ENCODE measurements around the gene CACNA2D2. TPM values are rescaled to one million over a fixed set of nuclear protein-coding genes. Genes with fewer than 3 reads are reported as not detected.

CACNA2D2 gene
- total and polyA plus RNA-seq, 3 donors from 2014 or later, result 15.9 to 19.3 (median 16.1) TPM

DNA sequence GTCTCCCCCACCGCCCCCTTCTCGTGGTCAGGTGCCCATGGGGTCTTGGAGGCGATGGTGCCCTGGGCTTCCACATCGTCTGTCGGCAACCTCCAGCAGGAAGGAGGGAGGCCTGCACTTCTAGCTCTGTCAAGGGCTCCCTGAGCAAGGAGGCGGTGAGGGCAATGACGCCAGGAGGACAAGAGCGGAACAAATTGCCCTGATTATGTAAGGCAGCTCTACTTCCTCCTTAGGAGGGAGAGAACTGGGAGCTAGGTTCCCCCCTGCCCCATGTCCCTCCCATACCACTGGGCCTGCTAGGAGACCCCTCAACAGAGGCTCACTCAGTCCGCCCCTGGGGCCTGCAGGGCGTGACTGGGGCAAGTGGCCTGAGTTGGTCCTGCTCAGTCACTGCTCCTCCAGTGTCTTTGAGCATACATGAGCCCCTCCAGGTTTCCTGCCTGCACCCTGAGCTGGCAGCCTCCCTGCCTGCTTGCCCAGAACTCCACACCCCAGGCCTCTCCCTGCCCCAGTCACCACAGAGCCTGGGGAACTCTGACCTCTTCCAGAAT, 56.1 kb downstream of the CACNA2D2 start:
- DNase-seq, result no peak
- Histone ChIP-seq H3K9me3 (no peaks in the 10 kb centered on the region), H3K36me3 (ENCODE audit: low read depth, missing control alignments) (no peaks in the 10 kb centered on the region), H3K27me3 (no peaks in the 10 kb centered on the region), H3K27ac (no peak overlapping the region), H3K4me1 (no peaks in the 10 kb centered on the region), H3K4me3 (no peak overlapping the region)
- 89 to 91% methylated on average over 7 to 10 of the region's 10 CpGs for WGBS, 2 donors
- intact Hi-C loops (cut with DNase I; ENCODE audit: low total_unique reads), result no loop called here
- TF ChIP-seq, protein P1, sequence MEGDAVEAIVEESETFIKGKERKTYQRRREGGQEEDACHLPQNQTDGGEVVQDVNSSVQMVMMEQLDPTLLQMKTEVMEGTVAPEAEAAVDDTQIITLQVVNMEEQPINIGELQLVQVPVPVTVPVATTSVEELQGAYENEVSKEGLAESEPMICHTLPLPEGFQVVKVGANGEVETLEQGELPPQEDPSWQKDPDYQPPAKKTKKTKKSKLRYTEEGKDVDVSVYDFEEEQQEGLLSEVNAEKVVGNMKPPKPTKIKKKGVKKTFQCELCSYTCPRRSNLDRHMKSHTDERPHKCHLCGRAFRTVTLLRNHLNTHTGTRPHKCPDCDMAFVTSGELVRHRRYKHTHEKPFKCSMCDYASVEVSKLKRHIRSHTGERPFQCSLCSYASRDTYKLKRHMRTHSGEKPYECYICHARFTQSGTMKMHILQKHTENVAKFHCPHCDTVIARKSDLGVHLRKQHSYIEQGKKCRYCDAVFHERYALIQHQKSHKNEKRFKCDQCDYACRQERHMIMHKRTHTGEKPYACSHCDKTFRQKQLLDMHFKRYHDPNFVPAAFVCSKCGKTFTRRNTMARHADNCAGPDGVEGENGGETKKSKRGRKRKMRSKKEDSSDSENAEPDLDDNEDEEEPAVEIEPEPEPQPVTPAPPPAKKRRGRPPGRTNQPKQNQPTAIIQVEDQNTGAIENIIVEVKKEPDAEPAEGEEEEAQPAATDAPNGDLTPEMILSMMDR (IDR thresholded peaks at IDR 0.05), result no peak

DNA sequence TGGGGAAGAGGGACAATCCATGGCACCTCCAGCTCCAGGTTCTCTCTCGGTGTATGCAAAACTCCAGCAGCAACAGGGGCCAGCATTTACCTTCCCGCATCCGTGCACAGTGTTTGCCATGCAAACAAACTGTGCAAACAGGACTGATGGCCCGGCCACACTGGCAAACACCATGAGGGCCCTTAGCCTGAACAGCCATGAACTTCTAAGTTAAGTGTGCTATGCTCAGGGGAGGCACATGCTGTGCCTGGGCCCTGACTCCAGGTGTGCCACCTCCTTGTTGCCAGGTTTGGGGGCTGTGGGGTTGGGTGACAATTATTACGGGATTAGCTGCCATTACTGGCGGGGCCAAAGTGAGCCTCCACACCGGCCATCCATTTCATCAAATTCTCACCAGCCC, 57.5 kb downstream of the CACNA2D2 start:
- intact Hi-C loops (cut with DNase I; ENCODE audit: low total_unique reads), result no loop called here
- H3K36me3 ChIP-seq (ENCODE audit: low read depth, missing control alignments), result no peaks in the 10 kb centered on the region
- no peaks in the 10 kb centered on the region for H3K27me3 ChIP-seq
- no peak overlapping the region for H3K27ac ChIP-seq
- H3K4me3 ChIP-seq, result no peak overlapping the region
- H3K4me1 ChIP-seq, result no peaks in the 10 kb centered on the region
- no peaks in the 10 kb centered on the region for H3K9me3 ChIP-seq
- WGBS, 2 donors, result 97 to 99% methylated on average over 7 of the region's 7 CpGs
- no peak for TF ChIP-seq POLR2A (IDR thresholded peaks at IDR 0.05)
- TF ChIP-seq, protein P1 (IDR thresholded peaks at IDR 0.05), result no peak
- no peak for DNase-seq

DNA sequence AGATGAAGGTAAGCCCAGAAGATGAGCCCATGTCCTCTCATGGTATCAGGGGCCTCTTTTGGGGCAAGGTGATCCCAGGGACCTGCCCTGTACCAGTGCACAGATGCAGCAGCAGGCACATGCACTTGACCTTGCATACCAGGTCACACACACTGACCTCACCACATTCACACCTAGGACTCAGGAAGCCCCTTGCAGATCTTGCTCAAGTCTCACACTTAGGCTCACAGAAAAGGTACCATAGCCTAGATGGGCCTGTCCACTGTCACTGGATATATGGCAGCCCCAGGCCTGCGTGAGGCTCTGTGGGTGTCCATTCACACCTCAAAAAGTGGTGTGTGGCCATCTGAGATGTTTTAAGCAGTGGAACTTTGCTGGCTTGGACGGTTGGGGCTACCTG, 58.7 kb downstream of the CACNA2D2 start:
- H3K27me3 ChIP-seq, result no peaks in the 10 kb centered on the region
- no peak overlapping the region for H3K4me3 ChIP-seq
- whole genome bisulfite sequencing, 2 donors, result 94 to 100% methylated on average over 2 of the region's 2 CpGs
- no peaks in the 10 kb centered on the region for H3K36me3 ChIP-seq (ENCODE audit: low read depth, missing control alignments)
- intact Hi-C loops (cut with DNase I; ENCODE audit: low total_unique reads), result no loop called here
- H3K27ac ChIP-seq, result no peak overlapping the region
- TF ChIP-seq, protein P1 (IDR thresholded peaks at IDR 0.05), result no peak
- no peak for TF ChIP-seq POLR2A (IDR thresholded peaks at IDR 0.05)
- no peaks in the 10 kb centered on the region for H3K9me3 ChIP-seq
- DNase-seq, result no peak
- H3K4me1 ChIP-seq, result no peaks in the 10 kb centered on the region

DNA sequence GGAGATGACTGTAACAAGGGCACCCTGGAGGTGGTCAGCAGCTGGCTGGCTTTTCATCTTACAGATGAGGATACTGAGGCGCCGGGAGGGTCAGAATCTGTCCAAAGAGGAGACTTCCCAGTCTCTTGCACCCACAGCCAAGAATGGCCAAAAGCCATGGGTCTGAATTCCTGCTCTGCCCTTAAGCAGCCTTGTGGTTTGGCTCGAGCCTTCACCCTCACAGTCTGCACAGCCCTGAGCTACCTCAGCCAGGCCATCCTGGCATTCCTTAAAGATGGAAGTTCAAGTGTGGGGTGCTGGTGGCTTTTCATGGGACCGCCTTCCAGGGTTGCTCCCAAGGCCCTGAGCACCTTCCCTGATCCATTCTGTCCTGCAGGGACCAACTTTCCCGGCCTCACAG, 59.2 kb downstream of the CACNA2D2 start:
- no peaks in the 10 kb centered on the region for H3K9me3 ChIP-seq
- TF ChIP-seq POLR2A (IDR thresholded peaks at IDR 0.05), result no peak
- TF ChIP-seq, protein P1 (IDR thresholded peaks at IDR 0.05), result no peak
- H3K27me3 ChIP-seq, result no peaks in the 10 kb centered on the region
- DNase-seq, result no peak
- 84 to 100% methylated on average over 2 to 5 of the region's 5 CpGs for WGBS, 2 donors
- H3K27ac ChIP-seq, result no peak overlapping the region
- H3K4me3 ChIP-seq, result no peak overlapping the region
- no peaks in the 10 kb centered on the region for H3K4me1 ChIP-seq
- H3K36me3 ChIP-seq (ENCODE audit: low read depth, missing control alignments), result no peaks in the 10 kb centered on the region
- intact Hi-C loops (cut with DNase I; ENCODE audit: low total_unique reads), result no loop called here

DNA sequence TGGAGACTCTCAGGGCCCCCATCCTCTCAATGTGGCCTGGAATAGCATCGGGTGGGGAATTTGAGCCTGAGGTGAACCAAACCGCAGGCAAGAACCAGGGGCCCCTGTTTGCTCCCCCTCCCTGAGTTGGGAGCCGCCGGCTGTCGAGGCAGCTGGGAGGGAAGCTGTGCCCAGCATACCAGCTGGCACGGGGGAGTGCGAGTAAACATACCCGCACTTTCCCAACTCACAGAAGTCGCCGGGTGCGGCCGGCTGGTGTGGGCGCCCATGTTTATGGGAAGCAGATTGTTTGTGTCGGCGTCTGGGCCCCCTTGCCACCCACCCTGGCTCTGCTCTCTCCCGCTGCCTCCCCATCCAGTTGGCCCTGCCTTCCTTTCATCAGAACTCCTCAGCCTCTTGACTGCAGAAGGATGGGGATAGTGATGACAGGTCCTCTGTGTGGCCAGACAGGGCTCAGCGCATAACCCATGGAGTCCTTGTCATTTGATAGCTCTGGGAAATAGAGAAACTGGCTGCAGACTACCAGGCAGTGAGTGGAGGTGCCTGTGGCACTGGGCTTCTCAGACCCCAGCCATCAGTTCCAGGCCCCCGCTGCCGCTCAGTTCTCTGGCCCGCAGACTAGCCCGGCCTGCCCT, 60.4 kb downstream of the CACNA2D2 start:
- H3K36me3 ChIP-seq (ENCODE audit: low read depth, missing control alignments), result no peaks in the 10 kb centered on the region
- no peak overlapping the region for H3K27ac ChIP-seq
- WGBS, 2 donors, result 81 to 88% methylated on average over 17 to 21 of the region's 21 CpGs
- intact Hi-C loops (cut with DNase I; ENCODE audit: low total_unique reads), result no loop called here
- TF ChIP-seq POLR2A (IDR thresholded peaks at IDR 0.05), result no peak
- TF ChIP-seq, protein P1 (IDR thresholded peaks at IDR 0.05), result no peak
- H3K4me3 ChIP-seq, result no peak overlapping the region
- DNase-seq, result no peak
- H3K27me3 ChIP-seq, result no peaks in the 10 kb centered on the region
- H3K9me3 ChIP-seq, result no peaks in the 10 kb centered on the region
- peaks cover 8% of the 10 kb centered on the region for H3K4me1 ChIP-seq
